GM19372 (cell line): ENCODE results near the gene BSG.
"Not testable (repeated sequence)": the region's sequence is repeated elsewhere in the genome, so short reads cannot be mapped to it uniquely, and the experiment has no call there.

ENCODE experiments used
- ATAC-seq: cut with Tn5 transposase; IDR thresholded peaks from one replicate; pipeline ENCODE4 v1.9.1; 2021; ENCODE audit warnings: mild to moderate bottlenecking, low read depth, moderate library complexity; ENCODE audit not compliant: unreplicated experiment

BSG gene

DNA sequence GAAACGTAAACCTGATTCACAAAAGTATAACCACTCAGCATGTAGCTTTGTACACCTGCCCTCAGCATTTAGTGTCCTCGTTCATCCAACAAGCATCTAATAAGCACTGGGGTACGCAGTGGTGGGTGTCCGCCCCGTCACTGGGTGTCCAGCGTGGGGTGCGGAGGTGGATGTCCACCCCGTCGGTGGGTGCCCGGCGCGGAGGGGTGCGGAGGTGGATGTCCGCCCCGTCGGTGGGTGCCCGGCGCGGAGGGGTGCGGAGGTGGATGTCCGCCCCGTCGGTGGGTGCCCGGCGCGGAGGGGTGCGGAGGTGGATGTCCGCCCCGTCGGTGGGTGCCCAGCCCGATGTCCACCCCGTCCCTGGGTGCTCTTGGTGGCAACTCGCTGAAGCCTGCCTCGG, 12.8 kb downstream of the BSG start:
- ATAC-seq, result not testable (repeated sequence)

DNA sequence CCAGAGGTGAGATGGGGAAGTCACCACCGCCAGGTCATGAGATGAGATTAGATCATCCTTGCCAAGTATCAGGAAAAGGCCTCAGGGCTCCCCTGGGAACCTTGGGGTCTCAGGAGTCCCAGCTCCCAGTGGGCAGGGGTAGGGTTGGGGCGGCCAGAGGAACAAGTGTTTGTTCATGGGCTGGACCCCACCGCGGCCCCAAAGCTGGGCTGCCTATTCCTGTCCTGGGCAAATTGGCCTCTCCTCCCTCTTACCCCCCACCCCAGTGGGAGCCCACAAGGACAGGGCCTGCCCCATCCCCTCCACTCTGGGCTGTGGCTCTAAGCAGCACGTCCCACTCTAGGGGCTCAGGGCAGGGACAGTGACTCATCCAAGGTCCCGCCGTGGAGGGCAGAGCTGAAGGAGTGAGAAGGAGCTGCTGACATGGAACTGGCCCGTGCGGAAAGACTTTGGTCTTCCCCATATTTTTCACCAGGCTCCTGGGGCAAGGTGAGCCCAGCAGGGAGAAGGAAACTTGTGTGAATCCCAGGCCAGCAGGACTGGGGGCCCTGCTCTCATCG, 13.2 kb downstream of the BSG start:
- ATAC-seq, result no peak

DNA sequence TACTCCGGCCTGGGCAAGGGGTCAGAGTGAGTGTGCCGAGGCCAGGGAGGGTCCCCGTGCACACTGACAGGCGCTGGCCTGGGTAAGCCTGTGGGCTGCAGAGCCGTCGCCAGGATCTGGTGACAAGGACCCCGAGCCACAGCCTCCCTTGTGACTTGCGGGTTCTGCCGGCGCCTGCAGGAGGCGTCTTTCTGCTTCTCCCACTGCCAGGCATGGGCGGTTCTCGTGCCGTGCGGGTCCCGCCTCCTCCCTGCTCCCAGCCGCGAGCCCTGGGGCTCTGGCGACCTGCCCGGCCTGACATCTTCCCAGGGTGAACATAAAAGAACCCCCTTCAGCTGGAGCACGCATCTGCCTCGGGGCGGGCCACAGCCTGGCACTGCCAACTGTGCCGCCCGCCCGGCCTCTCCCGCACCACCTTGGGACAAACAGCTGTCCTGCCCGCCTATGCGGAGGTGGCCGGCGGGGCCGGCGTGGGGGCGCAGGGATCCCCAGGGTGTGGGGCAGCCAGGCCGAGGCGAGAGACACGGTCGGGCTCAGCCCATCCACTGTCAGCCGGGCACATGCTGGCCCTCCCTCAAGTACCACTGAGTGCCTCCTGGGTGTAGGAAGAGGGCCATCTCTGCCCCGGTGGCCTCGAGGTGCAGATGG, 15.8 kb downstream of the BSG start:
- ATAC-seq, result no peak

DNA sequence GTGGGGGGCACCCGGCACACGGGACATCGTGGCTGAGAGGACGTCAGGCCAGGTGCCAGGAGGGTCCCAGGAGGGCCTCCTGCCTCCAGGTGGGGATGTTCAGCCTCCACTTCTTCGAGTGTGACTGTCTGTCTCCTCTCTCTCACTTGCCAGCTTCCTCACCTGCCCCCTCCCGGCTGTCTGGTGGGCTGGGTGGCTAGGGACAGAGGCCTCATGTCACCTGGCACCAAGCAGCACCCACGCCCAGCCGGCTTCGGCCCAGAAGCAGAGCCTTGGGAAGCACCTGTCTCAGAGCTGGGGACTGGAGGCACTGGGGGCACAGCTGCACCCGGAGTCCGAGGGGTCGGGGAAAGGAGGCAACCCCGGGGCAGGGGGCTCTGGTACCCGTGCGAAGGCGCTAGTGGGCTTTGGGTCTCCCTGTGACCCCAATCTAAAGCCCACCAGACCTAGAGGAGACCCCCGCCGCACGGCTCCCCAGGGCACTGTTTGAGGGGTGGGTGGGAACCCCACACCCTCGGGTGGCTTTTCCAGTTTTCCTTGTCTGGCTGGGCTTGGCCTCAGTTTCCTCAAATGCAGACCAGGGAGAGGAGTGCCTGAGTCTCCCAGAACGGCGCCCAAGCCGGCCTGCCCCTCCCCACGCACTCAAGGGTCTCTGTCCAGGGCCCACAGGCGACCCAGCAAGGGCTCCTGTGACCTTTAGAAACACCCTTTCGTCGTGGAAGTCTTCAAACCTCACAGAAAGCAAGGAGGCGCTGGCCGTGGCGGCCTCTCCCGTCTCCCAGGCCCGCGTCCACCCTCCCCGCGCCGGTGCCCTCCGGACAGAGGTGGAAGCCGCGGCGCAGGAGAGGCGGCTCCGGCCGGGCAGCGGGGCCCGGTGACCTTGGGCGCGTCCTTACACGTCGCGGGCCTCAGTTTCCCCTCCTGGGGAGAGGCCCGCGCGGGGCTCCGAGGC, 16.6 kb downstream of the BSG start:
- ATAC-seq, result no peak

DNA sequence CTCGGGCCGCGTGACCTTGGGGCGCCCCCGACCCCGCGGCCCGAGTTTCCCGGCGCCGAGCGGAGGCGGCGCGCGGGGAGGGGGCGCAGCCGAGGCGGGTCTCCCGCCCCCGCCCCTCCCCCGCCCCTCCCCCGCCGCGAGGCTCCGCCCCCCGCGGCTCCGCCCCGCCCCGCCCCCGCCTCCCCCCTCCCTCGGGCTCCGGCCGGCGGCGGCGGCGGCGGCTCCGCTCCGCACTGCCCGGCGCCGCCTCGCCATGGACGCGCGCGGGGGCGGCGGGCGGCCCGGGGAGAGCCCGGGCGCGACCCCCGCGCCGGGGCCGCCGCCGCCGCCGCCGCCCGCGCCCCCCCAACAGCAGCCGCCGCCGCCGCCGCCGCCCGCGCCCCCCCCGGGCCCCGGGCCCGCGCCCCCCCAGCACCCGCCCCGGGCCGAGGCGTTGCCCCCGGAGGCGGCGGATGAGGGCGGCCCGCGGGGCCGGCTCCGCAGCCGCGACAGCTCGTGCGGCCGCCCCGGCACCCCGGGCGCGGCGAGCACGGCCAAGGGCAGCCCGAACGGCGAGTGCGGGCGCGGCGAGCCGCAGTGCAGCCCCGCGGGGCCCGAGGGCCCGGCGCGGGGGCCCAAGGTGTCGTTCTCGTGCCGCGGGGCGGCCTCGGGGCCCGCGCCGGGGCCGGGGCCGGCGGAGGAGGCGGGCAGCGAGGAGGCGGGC, 17.4 kb downstream of the BSG start, which contains the start of gene HCN2:
TSS of gene HCN2 (plus strand) at position 189 of the 703 bp plus-strand sequence. CDS start at position 254, 65 bp downstream.
- ATAC-seq, result no peak

DNA sequence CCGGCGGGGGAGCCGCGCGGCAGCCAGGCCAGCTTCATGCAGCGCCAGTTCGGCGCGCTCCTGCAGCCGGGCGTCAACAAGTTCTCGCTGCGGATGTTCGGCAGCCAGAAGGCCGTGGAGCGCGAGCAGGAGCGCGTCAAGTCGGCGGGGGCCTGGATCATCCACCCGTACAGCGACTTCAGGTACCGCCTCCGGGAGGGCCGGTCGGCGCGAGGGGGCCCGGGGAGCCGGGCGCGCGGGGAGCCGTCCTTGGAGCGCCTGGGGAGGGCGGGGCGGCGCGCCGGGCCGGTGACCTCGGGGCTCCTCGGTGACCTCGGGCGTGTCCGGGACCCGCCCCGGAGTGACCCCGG, 18.0 kb downstream of the BSG start:
- no peak for ATAC-seq

DNA sequence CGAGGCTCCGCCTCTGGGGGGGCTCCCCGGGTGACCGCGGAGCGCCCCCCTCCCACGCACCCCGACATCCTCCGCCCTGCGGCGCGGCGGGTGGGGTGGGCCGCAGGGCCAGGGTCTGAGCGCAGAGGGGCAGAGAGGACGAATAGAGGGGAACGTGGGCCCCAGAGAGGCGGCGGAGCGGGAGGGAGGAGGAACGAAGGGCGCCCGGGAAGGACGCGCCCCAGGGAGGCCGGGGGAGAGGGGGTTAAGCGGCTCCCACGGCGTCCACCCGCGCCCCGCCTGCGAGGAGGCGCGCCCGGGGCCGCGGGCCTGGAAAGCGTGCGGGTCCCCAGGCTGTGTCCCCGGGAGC, 18.3 kb downstream of the BSG start:
- ATAC-seq, result no peak

DNA sequence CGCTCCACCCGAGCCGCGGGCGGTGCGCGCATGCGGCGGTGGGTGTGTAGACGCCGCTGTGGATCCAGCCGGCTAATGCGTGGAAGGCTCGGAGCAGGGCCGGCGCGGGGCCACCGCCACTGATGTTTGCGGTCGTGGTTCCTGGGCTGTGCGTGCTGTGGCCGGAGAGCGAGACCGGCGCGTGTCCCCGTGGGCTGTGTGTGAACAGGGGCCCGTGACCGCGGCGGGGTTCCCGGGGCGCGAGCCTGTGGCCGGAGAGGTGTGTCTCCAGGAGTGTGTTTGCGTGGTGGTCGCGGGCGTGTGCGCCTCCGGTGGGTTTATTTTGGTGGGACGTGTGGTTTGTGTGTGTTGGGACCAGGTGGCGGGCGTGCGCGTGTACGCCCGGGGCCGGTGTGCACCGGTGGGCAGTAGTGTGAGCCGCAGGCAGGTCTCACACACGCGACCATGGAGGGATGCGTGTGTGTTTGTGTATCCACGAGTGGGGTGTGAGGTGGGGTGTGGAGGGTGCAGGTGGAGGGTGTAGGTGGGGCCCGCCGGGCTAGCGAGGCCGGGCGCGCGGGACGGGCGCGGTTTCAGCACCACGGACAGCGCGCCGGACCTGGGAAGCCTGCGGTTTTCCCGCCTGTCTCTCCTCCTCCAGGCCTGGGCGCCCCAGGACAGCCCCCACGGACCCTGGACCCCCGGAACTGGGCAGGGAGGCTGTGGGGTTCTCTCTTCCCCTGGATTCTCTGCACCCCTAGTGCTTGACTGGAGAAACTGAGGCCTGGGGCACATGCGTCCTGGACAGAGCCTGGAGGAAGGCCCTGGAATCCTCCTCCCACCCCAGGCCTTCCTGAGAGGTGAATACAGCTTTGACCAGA, 18.9 kb downstream of the BSG start:
- no peak for ATAC-seq

DNA sequence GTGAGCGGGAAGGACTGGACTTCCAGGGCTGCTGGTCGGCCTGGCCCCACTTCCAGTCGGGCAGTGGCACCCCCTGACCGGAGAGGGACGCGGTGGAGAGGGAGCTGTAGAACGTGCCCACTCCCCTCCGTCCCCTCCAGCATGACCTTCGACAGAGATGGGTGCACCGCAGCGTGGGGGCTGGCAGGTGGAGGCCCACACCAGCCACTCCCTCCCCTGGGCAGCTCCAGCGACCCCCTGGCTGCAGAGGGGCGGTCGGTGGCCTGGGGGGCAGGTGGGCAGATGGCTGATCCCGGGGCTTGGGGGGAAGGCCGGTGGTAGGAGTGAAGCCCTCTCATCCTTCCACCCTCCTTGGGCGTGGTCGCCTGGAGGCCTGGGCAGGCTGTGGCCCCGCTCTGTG, 19.7 kb downstream of the BSG start:
- ATAC-seq, result no peak

DNA sequence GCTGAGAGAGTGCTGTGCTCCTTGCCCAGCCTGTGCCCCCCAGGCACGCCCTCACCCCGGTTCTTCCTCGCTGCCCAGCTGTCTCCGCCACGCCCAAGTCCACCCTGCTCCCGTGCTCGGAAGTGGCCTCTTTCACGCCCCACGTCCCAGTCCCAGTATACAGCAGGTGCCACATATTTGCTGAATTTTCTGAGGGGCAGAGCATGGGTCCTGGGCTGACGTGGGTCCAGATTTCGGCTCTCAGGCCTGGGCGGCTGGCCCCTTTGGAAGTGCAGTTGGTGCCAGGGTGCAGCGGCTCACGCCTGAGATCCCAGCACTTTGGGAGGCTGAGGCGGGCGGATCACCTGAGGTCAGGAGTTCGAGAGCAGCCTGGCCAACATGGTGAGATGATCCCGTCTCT, 20.7 kb downstream of the BSG start:
- no peak for ATAC-seq

DNA sequence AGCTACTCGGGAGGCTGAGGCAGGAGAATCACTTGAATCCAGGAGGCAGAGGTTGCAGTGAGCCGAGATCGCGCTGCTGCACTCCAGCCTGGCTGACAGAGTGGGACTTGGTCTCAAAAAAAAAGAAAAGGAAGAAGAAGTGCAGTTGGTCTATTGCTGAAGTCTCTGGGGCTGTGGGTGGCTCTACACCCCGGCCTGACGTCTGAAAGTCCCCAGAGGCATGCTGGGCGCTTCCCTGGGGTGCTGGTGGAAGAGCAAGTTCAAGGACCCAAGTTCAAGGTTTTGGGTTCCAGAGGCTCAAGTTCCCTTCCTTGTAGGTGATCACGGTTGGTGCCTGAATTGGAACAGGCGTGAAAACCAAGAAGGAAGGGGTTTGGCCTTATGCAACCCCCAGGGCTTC, 21.1 kb downstream of the BSG start:
- no peak for ATAC-seq

DNA sequence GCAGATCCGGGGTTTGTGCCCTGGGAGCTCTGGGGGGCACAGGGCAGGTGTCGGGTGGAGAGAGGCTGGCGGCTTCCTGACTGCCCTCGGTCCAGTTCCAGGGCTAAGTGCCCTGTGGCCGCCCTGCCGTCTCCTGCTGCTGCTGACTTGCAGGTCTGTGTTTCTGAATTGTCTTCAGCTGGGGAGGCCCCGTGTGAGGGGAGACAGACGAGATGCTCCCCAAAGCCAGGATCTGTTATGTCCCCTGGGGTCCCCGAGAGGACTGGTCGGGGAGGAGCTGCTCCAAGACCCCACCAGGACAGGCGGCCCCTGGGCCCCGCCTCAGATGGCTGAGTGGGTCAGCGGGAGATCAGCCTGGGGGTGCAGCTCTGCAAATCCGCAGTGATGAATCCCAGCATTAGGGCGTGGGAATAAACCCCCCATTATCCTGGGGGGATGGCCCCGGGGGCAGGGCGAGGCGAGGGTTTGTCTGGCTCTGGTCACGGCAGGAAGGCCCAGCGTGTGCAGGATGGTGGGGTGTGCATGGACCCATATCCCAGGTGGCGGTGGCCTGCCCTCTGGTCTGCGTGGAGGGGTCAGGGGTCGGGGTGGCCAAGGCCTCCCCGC, 22.0 kb downstream of the BSG start:
- ATAC-seq, result no peak

DNA sequence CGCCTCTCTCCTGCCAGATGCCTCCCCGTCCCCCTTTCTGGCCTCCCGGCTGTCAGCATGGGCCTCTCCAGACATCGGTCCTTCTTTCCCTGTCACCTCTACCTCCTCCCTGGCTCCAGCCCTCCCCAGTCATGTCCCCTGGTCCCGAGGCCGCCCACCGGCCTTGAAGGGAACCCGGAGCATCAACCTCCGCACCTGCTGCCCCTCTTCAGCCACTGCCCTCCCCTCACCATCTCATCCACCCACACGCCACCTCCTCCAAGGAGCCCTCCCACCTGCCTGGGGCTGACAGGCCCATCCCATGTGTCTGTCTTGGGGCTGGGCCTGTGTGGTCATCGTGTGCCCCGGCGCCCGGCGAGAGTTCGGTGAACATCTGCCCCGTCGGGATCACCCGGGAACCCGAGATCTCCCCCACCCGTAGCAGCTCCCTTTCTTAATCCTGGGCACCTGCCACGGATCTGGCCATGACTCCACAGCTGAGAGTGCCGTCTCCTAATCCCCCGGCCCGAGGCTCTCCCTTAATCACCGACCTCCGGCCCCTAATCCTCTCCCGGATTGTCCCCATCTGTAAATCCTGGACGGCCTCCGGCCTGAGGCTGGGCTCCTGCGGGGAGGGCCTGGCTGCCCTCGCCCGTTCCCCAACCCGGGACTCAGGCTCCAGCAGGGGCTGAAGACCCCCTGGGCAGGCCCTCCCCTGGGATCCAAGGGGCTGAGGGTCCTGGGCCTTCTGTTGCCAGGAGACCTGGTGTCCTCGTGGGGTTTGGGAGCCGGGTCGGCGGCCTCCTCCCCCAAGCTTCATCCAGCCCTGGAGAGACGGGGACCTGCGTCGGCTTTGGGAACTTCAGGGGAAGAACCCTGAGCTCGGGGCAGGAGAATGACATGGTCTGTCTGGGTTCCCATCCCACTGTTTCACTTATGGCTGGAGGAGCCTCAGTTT, 23.2 kb downstream of the BSG start:
- ATAC-seq, result no peak

DNA sequence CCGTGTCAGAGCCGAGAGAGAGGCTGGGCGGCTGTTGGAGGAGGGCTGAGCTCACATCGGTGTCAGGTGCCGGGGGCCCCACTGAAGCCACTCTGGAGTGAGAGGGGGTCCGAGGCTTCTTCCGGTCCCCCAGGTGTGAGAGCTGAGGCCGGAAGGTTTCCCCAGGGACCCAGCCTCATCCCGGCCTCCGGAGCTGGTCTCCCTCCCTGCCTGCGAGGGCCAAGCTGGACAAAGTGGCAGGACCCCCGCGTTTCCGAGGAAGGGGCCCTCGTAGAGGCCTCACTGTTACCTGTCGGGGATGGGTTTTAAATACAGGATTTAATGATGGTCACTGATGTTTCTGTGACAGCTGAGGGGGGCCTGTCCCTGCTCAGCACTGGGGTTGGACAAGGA, 23.9 kb downstream of the BSG start:
- no peak for ATAC-seq

DNA sequence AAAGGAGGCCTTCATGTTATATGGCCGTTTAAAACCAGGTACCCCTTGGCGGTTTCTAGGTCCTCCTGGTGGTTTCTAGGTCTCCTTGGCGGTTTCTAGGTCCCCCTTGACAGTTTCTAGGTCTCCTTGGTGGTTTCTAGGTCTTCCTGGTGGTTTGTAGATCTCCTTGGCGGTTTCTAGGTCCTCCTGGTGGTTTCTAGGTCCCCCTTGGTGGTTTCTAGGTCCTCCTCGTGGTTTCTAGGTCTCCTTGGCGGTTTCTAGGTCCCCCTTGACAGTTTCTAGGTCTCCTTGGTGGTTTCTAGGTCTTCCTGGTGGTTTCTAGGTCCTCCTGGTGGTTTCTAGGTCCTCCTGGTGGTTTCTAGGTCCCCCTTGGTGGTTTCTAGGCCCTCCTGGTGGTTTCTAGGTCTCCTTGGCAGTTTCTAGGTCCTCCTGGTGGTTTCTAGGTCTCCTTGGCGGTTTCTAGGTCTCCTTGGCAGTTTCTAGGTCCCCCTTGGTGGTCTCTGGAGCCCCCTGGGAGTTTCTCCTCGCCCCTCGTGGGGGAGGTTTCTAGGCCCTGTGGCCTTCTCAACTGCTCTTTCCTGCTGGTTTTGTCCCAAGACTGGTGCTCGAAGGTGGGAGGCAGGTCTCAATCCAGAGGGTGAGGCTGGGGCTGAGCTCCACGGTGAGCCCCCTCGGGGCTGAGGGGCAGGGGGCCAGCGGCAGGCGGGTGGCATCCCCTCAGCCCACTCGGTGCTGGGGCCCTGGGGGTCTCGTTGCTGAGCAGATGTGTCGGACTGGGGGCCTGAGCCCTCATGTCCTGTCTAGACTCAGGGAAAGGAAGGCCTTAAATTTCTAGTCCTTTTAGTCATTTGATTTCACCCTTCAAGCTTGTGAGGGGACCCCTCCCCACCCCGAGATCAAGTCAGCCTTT, 25.3 kb downstream of the BSG start:
- no peak for ATAC-seq

DNA sequence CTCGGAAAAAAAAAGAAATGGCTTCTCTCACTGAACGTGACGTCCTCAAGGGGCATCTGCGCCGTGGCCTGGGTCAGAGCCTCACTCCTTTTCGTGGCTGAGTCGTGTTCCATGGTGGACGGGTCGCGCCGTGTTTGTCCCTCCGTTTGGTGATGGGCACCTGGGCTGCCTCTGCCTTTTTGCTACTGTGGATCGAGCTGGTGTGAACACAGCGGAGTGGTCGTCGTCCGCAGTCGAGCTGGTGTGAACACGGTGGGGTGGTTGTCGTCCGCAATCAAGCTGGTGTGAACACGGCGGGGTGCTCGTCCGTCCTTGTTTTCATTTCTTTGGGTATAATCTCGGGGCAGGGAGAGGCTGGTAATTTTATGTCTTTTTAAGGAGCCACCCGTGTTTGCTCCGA, 28.9 kb downstream of the BSG start:
- ATAC-seq, result no peak

DNA sequence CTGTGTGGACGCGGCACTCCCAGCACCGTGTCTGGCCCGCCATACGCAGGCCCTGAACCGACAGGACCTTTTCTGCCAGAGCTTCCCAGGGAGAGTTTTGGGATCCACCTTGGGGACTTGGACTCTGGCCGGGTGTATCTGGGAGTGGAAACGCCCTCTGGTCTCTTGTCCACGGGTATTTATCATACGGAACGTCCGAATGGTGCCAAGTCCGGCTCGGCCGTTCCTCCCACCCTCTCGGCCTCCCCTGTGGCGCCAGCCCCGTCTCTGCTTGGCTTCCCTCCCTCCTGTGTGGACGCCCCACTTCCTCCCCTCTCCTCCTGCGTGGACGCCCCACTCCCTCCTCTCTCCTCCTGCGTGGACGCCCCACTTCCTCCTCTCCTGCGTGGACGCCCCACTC, 29.4 kb downstream of the BSG start:
- ATAC-seq, result no peak
